ENCODE data around the gene SLC47A1.

- no peak for TF ChIP-seq CTCF (IDR thresholded peaks at IDR 0.05; ENCODE audit: insufficient read depth, low read length)
- TF ChIP-seq REST (IDR thresholded peaks at IDR 0.05; ENCODE audit: insufficient replicate concordance, low read depth), result no peak
- TF ChIP-seq POLR2AphosphoS5 (IDR thresholded peaks at IDR 0.05; ENCODE audit: low read depth), result no peak
Observed at GRCh38 chr17:19486351-19487023, 47.2 kb upstream of the SLC47A1 start.
